ENCODE data around the gene POLG. TPM values are rescaled to one million over a fixed set of nuclear protein-coding genes. Genes with fewer than 3 reads are reported as not detected.

Gene POLG
- total and polyA plus RNA-seq, 2 of the 13 experiments (the other 11 are each of a cell fraction or from before 2014, with no cell fraction given): 26.6 to 35.5 TPM

- no peak overlapping the region for H3K4me2 ChIP-seq (ENCODE audit: low read depth, low read length)
- POLR2A ChIA-PET: no interaction called here
- intact Hi-C loops (cut with micrococcal nuclease; ENCODE audit: unreplicated experiment): no loop called here
Measured at GRCh38 chr15:89293012-89293411, 41.6 kb downstream of the POLG start.

DNA sequence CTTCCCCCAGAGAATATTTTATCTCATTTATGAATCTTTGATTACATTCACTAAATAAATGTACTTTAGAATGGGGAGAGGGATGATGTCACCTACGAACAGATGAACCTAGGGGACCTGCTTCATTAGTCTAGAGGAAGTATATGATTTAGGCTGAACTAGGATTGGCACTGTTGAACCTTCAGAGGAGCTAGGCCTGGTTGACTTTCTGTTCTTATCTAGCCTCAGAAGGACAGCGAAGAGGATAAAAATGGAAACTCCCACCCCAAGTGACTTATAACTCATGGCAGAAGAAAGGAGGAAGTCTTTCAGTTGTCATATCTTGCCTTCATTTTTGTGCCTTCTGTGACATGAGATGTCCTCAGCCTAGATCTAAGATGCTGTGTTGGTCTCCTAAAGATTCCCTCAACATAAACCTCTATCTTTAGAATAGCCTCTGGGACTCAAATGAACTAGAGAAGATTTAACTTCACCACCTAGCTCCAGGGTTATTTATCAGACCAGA lies 42.6 kb downstream of the POLG start:
- no peaks in the 10 kb centered on the region for H3K9me3 ChIP-seq (ENCODE audit: low read length)
- intact Hi-C loops (cut with micrococcal nuclease; ENCODE audit: unreplicated experiment): no loop called here
- H3K27ac ChIP-seq (ENCODE audit: extremely low read length, insufficient read depth, low read length): no peak overlapping the region
- no peak overlapping the region for H2AFZ ChIP-seq (ENCODE audit: low read length)
- ATAC-seq: no peak
- POLR2A ChIA-PET: no interaction called here
- in situ Hi-C loops (cut with HindIII; ENCODE audit: extremely low pct_ligation_motif_present, low pct_unique_long_range_greater_than_20kb): loop anchor here (10.0 kb wide), 1 partner anchor 87 kb away; no protein-coding TSS in a partner anchor
- no peak overlapping the region for H3K4me2 ChIP-seq (ENCODE audit: low read depth, low read length)
- H3K36me3 ChIP-seq (replicated peaks in 1 of 2; ENCODE audit: control insufficient read depth in 1 of 2, insufficient read depth in 2 of 2, low read length in 2 of 2): peaks cover 9 to 58% of the 10 kb centered on the region in 2 experiments
- WGBS (ENCODE audit: low lambda C conversion rate): 98% methylated on average over 2 of the region's 2 CpGs
- no peak overlapping the region for H3K9ac ChIP-seq (ENCODE audit: insufficient read depth, low read depth, low read length)
- H3K4me1 ChIP-seq (ENCODE audit: insufficient read depth, low read length): no peaks in the 10 kb centered on the region
- no peaks in the 10 kb centered on the region for H4K20me1 ChIP-seq (ENCODE audit: insufficient read depth, low read length)
- CTCF ChIA-PET (ENCODE audit: low intra/inter-chr PET ratio, low total read pairs): no interaction called here
- H3K79me2 ChIP-seq (ENCODE audit: insufficient read depth, low read length): no peaks in the 10 kb centered on the region
- TF ChIP-seq ATF7 (IDR thresholded peaks at IDR 0.05) (0 out of 2 replicates have a peak, but pooled peaks have one; percentile 6), ATF7 (CRISPR knock-in tag; IDR thresholded peaks at IDR 0.05) (no peak), FOSL1 (CRISPR knock-in tag; IDR thresholded peaks at IDR 0.05; ENCODE audit: borderline replicate concordance) (no peak)
- TF ChIP-seq, protein P1, sequence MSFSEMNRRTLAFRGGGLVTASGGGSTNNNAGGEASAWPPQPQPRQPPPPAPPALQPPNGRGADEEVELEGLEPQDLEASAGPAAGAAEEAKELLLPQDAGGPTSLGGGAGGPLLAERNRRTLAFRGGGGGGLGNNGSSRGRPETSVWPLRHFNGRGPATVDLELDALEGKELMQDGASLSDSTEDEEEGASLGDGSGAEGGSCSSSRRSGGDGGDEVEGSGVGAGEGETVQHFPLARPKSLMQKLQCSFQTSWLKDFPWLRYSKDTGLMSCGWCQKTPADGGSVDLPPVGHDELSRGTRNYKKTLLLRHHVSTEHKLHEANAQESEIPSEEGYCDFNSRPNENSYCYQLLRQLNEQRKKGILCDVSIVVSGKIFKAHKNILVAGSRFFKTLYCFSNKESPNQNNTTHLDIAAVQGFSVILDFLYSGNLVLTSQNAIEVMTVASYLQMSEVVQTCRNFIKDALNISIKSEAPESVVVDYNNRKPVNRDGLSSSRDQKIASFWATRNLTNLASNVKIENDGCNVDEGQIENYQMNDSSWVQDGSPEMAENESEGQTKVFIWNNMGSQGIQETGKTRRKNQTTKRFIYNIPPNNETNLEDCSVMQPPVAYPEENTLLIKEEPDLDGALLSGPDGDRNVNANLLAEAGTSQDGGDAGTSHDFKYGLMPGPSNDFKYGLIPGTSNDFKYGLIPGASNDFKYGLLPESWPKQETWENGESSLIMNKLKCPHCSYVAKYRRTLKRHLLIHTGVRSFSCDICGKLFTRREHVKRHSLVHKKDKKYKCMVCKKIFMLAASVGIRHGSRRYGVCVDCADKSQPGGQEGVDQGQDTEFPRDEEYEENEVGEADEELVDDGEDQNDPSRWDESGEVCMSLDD (CRISPR knock-in tag; IDR thresholded peaks at IDR 0.05; ENCODE audit: borderline replicate concordance): no peak
- BruUV-seq (replicated peaks): no TSS peak
- no peak overlapping the region for H3K4me3 ChIP-seq (replicated peaks in 1 of 3; ENCODE audit: insufficient read depth in 1 of 3, low read depth in 2 of 3, low read length in 3 of 3)
- no peak for FAIRE-seq
- H3K27me3 ChIP-seq (ENCODE audit: control insufficient read depth in 1 of 2, insufficient read depth in 2 of 2, low read length in 2 of 2): no peaks in the 10 kb centered on the region; a peak in 1 of 5 replicates
- DNase-seq (ENCODE audit: low spot score): no peak

More at GRCh38 chr15:89293012-89293411, 41.6 kb downstream of the POLG start:
- no peak overlapping the region for H3K4me3 ChIP-seq (replicated peaks in 1 of 3; ENCODE audit: insufficient read depth in 1 of 3, low read depth in 2 of 3, low read length in 3 of 3)
- H3K27me3 ChIP-seq (ENCODE audit: control insufficient read depth in 1 of 2, insufficient read depth in 2 of 2, low read length in 2 of 2): no peaks in the 10 kb centered on the region; a peak in 1 of 5 replicates
- H3K79me2 ChIP-seq (ENCODE audit: insufficient read depth, low read length): no peaks in the 10 kb centered on the region
- ATAC-seq: no peak
- no peak overlapping the region for H2AFZ ChIP-seq (ENCODE audit: low read length)
- CTCF ChIA-PET (ENCODE audit: low intra/inter-chr PET ratio, low total read pairs): no interaction called here
- no peak for FAIRE-seq
- no peaks in the 10 kb centered on the region for H4K20me1 ChIP-seq (ENCODE audit: insufficient read depth, low read length)
- TF ChIP-seq MAFF (IDR thresholded peaks at IDR 0.05; ENCODE audit: low read depth, low read length): no peak
- TF ChIP-seq MTF1 (CRISPR knock-in tag; IDR thresholded peaks at IDR 0.05): no peak
- no peak for TF ChIP-seq TRIM24 (CRISPR knock-in tag; IDR thresholded peaks at IDR 0.05)
- no peak overlapping the region for H3K9ac ChIP-seq (ENCODE audit: insufficient read depth, low read depth, low read length)
- in situ Hi-C loops (cut with HindIII; ENCODE audit: extremely low pct_ligation_motif_present, low pct_unique_long_range_greater_than_20kb): loop anchor here (10.0 kb wide), 1 partner anchor 88 kb away; no protein-coding TSS in a partner anchor
- H3K27ac ChIP-seq (ENCODE audit: extremely low read length, insufficient read depth, low read length): no peak overlapping the region
- H3K36me3 ChIP-seq (replicated peaks in 1 of 2; ENCODE audit: control insufficient read depth in 1 of 2, insufficient read depth in 2 of 2, low read length in 2 of 2): peaks cover 7 to 50% of the 10 kb centered on the region in 2 experiments
- 98% methylated on average over 2 of the region's 2 CpGs for WGBS (ENCODE audit: low lambda C conversion rate)
- no peak for DNase-seq (ENCODE audit: low spot score)
- BruUV-seq (replicated peaks): no TSS peak
- H3K9me3 ChIP-seq (ENCODE audit: low read length): no peaks in the 10 kb centered on the region
- no peaks in the 10 kb centered on the region for H3K4me1 ChIP-seq (ENCODE audit: insufficient read depth, low read length)

Measured in HepG2 (cell line).